ENCODE data around the gene FBXO44.

Gene FBXO44

DNA sequence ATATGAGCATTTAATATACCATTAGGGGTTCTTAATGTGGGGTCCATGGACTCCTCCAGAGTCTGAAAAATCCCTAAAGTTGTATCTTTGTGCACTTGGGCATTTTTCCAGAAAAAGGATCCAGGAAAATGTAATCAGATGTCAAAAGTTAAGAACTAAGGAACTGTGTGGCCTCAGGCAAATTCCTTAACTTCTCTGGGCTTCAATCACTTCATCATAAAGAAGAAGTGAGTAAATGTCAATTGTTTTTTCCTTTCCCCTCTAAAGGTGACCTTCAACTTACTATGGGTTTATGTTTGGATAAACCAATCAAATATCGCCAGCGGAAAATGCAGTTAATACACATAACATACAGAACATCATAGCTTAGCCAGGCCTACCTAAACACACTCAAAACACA, 23.8 kb downstream of the FBXO44 start:
- Histone ChIP-seq H3K27me3 (replicated peaks) (no peaks in the 10 kb centered on the region), H3K4me3 (ENCODE audit: low read depth, low read length) (no peak overlapping the region), H3K36me3 (replicated peaks) (peaks cover 3% of the 10 kb centered on the region), H3K27ac (no peak overlapping the region)
- DNase-seq, result no peak
- in situ Hi-C loops (cut with HindIII; ENCODE audit: low pct_ligation_motif_present, low sequenced_read_pairs), result no loop called here
- TF ChIP-seq, protein P1, sequence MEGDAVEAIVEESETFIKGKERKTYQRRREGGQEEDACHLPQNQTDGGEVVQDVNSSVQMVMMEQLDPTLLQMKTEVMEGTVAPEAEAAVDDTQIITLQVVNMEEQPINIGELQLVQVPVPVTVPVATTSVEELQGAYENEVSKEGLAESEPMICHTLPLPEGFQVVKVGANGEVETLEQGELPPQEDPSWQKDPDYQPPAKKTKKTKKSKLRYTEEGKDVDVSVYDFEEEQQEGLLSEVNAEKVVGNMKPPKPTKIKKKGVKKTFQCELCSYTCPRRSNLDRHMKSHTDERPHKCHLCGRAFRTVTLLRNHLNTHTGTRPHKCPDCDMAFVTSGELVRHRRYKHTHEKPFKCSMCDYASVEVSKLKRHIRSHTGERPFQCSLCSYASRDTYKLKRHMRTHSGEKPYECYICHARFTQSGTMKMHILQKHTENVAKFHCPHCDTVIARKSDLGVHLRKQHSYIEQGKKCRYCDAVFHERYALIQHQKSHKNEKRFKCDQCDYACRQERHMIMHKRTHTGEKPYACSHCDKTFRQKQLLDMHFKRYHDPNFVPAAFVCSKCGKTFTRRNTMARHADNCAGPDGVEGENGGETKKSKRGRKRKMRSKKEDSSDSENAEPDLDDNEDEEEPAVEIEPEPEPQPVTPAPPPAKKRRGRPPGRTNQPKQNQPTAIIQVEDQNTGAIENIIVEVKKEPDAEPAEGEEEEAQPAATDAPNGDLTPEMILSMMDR (IDR thresholded peaks at IDR 0.05; ENCODE audit: low read depth, low read length, missing control alignments), result no peak

DNA sequence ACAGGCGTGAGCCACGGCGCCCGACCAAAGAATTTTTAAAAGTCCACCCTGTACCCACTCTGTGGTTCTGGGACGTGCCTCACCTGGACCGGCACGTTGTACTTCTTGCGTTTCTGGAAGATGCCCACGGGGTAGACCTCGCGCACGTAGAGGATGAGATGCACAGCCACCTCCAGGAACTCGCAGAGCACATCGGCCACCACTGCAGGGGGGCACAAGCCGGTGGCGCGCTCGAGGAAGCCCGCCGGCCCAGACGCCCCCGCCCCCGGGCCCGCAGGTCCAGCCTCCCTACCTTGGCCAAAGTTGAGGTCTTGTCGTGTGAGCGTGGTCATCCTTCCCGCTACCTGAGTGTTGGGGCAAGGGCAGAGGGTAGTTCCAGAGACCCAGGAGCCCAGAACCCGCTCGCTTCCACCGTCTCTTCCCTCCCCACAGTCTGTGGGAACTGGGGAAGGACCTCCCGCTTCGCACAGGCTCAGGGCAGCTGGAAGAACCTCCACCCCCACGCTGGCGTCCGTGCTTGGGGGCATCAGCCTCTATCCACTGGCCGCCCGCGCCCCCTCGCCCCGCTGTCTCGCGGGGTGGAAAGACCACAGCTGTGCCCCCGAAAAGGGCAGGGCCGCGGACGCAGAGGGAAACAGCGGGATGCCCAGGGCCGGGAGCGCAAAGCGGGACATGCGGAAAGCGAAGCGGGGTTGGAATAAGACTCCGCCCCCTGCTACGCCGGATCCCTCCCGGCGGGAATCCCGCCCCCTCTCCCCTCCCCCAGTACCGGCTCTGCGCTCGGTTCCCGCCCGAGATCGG, 25.8 kb downstream of the FBXO44 start:
- in situ Hi-C loops (cut with HindIII; ENCODE audit: low pct_ligation_motif_present, low sequenced_read_pairs), result no loop called here
- no peak for DNase-seq
- peak overlapping the region; percentile 49 for H3K27ac ChIP-seq
- no peaks in the 10 kb centered on the region for H3K36me3 ChIP-seq (replicated peaks)
- peak overlapping the region; percentile 85 for H3K4me3 ChIP-seq (ENCODE audit: low read depth, low read length)
- TF ChIP-seq, protein P1 (IDR thresholded peaks at IDR 0.05; ENCODE audit: low read depth, low read length, missing control alignments), result no peak
- no peaks in the 10 kb centered on the region for H3K27me3 ChIP-seq (replicated peaks)

DNA sequence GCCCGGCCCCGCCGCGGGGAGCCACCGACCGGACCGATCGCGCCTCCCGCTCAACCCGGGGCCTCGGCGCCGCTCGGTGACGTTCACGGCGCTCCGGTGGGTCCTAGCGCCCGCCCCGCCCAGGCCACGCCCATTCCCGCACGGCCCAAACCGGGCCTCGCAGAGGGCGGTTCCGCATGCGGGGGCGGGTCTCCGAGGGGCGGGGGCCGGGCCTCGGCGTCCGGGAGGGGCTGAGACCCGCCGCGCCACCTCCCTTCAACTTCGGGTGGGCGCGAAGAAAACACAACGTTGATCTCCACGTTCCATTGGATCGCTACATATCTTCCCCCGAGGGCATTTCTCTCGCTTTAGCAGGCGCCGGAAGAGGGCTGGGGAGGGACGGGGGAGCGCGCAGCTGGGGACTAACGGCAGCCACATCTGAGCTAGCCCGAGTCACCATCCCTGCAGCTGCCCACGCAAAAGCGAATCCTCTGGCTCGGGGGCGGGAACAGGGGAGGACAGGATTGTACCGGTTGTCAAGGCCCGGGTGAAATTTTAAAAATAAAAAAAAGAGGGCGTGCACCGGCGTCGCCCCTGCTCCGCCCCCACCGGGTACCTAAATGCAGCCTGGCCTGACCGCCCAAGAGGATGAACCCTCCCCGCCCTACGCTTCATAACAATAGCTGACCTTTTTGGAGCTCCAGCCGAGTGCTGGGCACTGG, 26.5 kb downstream of the FBXO44 start, which contains the start of gene MAD2L2:
TSS of gene MAD2L2 (minus strand) at position 78 of the 701 bp plus-strand sequence. CDS start 547 bp downstream, outside the sequence.
- TF ChIP-seq, protein P1 (IDR thresholded peaks at IDR 0.05; ENCODE audit: low read depth, low read length, missing control alignments), result no peak
- Histone ChIP-seq H3K4me3 (ENCODE audit: low read depth, low read length) (peak within 1 kb of the TSS; percentile 85), H3K27ac (peak within 1 kb of the TSS; percentile 49), H3K36me3 (replicated peaks) (no peaks in the 10 kb centered on the region), H3K27me3 (replicated peaks) (no peaks in the 10 kb centered on the region)
- in situ Hi-C loops (cut with HindIII; ENCODE audit: low pct_ligation_motif_present, low sequenced_read_pairs), result no loop called here
- peak; percentile 61 for DNase-seq

DNA sequence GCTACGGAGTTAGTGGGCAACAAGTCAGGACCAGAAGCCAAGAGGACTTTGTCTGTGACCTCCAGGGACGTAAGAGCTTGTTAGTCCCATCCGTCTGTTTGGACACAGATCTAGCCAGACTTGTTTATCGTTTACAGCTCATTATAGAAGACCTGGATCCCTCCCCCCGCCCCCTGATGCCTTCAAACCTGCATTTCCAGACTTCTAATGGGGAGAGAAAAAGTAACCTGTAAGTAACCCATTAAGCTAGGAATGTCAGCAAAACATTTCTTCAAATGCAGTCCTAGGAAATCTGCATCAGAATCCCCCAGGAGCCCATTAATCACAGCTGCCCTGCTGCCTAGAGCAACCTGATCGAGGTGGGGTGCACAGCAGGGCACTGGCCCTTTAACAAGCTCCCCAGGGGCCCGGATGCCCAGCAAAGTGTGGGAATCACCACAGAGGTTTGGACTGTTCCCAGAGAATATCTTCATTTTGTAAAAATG, 27.7 kb downstream of the FBXO44 start:
- Histone ChIP-seq H3K27ac (no peak overlapping the region), H3K27me3 (replicated peaks) (no peaks in the 10 kb centered on the region), H3K4me3 (ENCODE audit: low read depth, low read length) (no peak overlapping the region), H3K36me3 (replicated peaks) (no peaks in the 10 kb centered on the region)
- in situ Hi-C loops (cut with HindIII; ENCODE audit: low pct_ligation_motif_present, low sequenced_read_pairs), result no loop called here
- DNase-seq, result no peak
- TF ChIP-seq, protein P1 (IDR thresholded peaks at IDR 0.05; ENCODE audit: low read depth, low read length, missing control alignments), result no peak

DNA sequence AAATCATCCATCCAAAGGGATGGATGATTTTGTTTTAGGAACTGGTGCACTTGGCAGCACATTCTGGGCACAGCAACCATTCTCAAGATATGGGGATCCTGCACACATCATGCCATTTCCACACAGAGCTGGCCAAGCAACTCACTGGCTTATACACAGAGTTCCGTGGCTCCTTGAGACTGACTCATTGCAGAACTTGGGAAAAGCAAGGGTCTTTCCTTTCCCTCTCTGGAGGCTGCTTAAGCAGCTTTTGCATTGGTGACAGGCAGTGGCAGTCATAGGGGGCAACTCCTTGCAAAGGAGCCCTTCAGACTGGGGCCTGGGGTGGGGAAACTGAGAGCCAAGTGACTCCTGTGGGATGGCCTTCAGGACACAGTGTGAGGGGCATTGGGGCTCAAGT, 28.1 kb downstream of the FBXO44 start:
- in situ Hi-C loops (cut with HindIII; ENCODE audit: low pct_ligation_motif_present, low sequenced_read_pairs), result no loop called here
- no peak for DNase-seq
- Histone ChIP-seq H3K27ac (no peak overlapping the region), H3K4me3 (ENCODE audit: low read depth, low read length) (no peak overlapping the region), H3K36me3 (replicated peaks) (no peaks in the 10 kb centered on the region), H3K27me3 (replicated peaks) (peaks cover 1% of the 10 kb centered on the region)
- TF ChIP-seq, protein P1 (IDR thresholded peaks at IDR 0.05; ENCODE audit: low read depth, low read length, missing control alignments), result no peak

All from brain microvascular endothelial cell (primary cell).